ENCODE results near the gene CHST11. TPM values are rescaled to one million over a fixed set of nuclear protein-coding genes. Genes with fewer than 3 reads are reported as not detected.
A peak's percentile ranks its signal among the peaks of the same experiment; 100 is the strongest.

CHST11 gene
- total and polyA plus RNA-seq, 9 of the 15 experiments (the other 6 are each of a cell fraction or from before 2014, with no cell fraction given) = 2.3 to 38.7 (median 15.0) TPM

DNA sequence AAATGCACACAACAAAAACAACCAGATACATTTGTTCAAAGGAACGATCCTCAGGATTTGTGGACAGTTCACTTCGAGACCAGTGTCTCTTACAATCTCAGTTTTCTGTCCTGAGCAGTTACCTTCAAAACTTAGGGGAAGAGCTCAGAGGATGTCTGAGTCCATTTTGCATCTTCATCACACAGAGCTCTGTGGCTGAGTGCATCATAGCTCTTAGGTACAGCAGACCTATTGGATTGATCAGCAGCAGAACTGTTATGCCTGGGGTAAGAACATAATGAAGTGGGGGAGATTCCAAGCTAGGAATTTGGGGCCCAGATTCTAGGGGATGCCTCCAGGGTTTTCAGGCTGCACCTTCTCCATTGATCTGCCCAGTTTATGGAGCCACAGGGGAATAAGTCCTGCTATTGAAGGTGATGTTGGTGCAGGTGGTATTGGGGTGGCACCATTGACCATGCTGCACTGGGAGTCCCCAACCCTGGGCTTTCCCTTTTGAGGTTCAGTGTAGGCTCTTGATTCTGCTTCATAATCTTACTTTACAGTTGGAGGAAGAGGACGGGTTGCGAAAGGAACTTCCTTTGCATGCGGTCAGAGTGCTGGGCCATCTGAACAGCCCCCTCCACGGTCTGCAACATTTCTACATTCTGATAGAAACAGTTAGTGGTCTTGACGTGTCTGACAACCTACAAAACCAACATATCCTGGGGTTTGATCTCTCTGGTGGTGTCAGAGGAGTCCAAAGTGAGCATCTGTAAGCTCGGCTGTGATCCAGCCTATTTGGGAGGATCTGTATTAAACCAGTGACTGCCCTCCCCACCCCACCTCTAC is 112.8 kb downstream of the CHST11 start:
- no peaks in the 10 kb centered on the region for H4K20me1 ChIP-seq (replicated peaks; ENCODE audit: control insufficient read depth, insufficient read depth, low read length)
- H3K9me1 ChIP-seq (ENCODE audit: control insufficient read depth, insufficient read depth, low read length) = no peaks in the 10 kb centered on the region
- H3K27me3 ChIP-seq (ENCODE audit: control insufficient read depth in 2 of 2, insufficient read depth in 2 of 2, low read length in 2 of 2) = no peaks in the 10 kb centered on the region
- no peak overlapping the region for H2AFZ ChIP-seq (ENCODE audit: low read depth, low read length)
- H3K9me3 ChIP-seq (replicated peaks; ENCODE audit: control insufficient read depth, insufficient read depth, low read depth, low read length) = peaks cover 4% of the 10 kb centered on the region; the same call in 1 of the 2 replicates
- in situ Hi-C loops (cut with MboI) = no loop called here
- DNase-seq (ENCODE audit: extremely low read depth in 1 of 4, low spot score in 3 of 4) (no peak), ATAC-seq (peak; percentile 42), FAIRE-seq (peak; percentile 76)
- ChIA-PET POLR2A (interaction anchor here (0.7 kb wide), 1 partner anchor 438 kb away, joined by 3 read pairs; no protein-coding TSS in a partner anchor), CTCF (ENCODE audit: low intra/inter-chr PET ratio) (no interaction called here)
- no TSS peak for BruUV-seq (replicated peaks)
- H3K27ac ChIP-seq (ENCODE audit: extremely low read depth, low read depth, low read length) = no peak overlapping the region
- no peak overlapping the region for H3K9ac ChIP-seq (ENCODE audit: insufficient read depth in 1 of 2, low read depth in 2 of 2, low read length in 2 of 2)
- intact Hi-C loops (cut with micrococcal nuclease) = loop anchor here (10.0 kb wide), 1 partner anchor 255 kb away; no protein-coding TSS in a partner anchor
- no peak overlapping the region for H3K4me3 ChIP-seq
- no peaks in the 10 kb centered on the region; the same call in 2 of the 3 replicates for H3K36me3 ChIP-seq (ENCODE audit: control insufficient read depth, insufficient read depth, low read length)
- H3K4me1 ChIP-seq (replicated peaks in 1 of 2; ENCODE audit: control insufficient read depth in 2 of 2, insufficient read depth in 2 of 2, low read length in 2 of 2) = peaks cover 0 to 7% of the 10 kb centered on the region in 2 experiments; a peak in 3 of 5 replicates
- H3K79me2 ChIP-seq (ENCODE audit: control insufficient read depth, insufficient read depth, low read length) = peaks cover 37% of the 10 kb centered on the region
- H3K4me2 ChIP-seq (ENCODE audit: insufficient read depth, low read length) = no peak overlapping the region; the same call in 1 of the 2 replicates
- 55% methylated on average over 8 of the region's 8 CpGs for WGBS (ENCODE audit: insufficient coverage, low coverage, missing lambda C conversion rate)
- TF ChIP-seq PRPF4 (IDR thresholded peaks at IDR 0.05; ENCODE audit: insufficient read depth, low read depth, low read length, poor library complexity, severe bottlenecking) (no peak), TCF3 (CRISPR knock-in tag; IDR thresholded peaks at IDR 0.05) (0 out of 2 replicates have a peak, but pooled peaks have one; percentile 4)
